Measurements from ENCODE around the gene TNFSF8. TPM values are rescaled to one million over a fixed set of nuclear protein-coding genes. Genes with fewer than 3 reads are reported as not detected.

TNFSF8 gene
- total RNA-seq, 1 donor from 2014 or later = not detected

DNA sequence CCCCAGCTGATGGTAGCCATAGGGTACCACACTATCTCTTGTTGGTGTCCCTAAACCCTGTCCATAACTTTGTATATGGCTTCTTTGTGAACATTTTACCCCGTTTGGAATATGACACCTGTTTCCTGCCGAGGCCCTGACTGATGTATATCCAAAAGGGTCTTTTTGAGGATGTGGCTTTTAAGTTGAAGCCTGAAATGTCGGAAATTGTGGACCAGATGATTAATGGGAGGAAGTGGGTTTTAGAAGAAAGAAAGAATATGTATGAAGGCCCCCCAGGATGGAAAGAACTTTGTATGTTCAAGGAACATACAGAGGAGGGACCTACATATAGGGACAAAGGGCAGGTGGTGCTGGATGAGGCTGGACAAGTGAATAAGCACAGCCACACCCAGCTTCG, 16.7 kb upstream of the TNFSF8 start:
- H3K27me3 Mint-ChIP-seq (ENCODE audit: low read depth) = peaks cover 37% of the 10 kb centered on the region
- H3K27ac Mint-ChIP-seq (ENCODE audit: unreplicated experiment) = no peak overlapping the region
- H3K9me3 Mint-ChIP-seq (ENCODE audit: low read depth) = no peaks in the 10 kb centered on the region
- TF ChIP-seq, protein P1, sequence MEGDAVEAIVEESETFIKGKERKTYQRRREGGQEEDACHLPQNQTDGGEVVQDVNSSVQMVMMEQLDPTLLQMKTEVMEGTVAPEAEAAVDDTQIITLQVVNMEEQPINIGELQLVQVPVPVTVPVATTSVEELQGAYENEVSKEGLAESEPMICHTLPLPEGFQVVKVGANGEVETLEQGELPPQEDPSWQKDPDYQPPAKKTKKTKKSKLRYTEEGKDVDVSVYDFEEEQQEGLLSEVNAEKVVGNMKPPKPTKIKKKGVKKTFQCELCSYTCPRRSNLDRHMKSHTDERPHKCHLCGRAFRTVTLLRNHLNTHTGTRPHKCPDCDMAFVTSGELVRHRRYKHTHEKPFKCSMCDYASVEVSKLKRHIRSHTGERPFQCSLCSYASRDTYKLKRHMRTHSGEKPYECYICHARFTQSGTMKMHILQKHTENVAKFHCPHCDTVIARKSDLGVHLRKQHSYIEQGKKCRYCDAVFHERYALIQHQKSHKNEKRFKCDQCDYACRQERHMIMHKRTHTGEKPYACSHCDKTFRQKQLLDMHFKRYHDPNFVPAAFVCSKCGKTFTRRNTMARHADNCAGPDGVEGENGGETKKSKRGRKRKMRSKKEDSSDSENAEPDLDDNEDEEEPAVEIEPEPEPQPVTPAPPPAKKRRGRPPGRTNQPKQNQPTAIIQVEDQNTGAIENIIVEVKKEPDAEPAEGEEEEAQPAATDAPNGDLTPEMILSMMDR (IDR thresholded peaks at IDR 0.05) = no peak
- no peak overlapping the region for H3K4me3 Mint-ChIP-seq (ENCODE audit: unreplicated experiment)
- no peaks in the 10 kb centered on the region for H3K36me3 Mint-ChIP-seq (ENCODE audit: low read depth)
- no peak for DNase-seq (ENCODE audit: low spot score)
- no peaks in the 10 kb centered on the region for H3K4me1 Mint-ChIP-seq (ENCODE audit: low read depth)

DNA sequence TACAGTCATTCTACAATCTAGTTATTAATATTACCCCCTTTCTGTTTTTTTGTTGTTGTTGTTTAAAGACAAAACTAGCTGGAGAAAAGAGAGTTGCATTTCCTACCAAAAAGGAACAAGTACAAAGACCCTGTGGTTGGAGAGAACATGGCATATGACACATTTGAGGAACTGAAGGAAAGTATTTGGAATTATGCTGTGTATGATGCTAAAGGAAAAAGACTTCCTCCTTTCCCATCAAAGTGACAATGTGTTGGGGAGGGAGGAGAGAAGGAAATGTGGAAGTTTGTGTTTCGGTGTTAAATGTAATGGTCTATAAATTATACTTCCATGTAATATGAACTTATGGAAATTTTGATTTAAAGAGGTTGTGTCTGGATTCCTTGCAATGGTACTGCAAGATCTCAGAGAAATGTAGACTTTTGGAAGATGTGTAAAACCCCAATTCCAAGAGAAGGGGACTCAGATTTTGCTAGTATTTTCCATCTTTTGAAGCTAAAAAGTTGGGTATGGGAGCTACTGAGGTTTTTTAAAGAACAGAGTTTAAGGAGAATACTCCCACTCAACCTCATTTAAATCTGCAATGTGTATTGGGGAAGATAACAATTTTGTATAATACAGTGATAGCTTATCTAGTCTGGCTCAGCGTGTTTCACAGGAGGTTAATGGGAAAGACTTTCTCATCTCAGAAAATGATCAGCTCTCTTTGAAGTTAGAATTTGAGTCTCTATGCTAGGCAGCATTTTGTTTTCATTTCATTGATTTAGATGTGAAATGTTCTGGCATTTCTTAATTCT, 15.4 kb upstream of the TNFSF8 start:
- H3K9me3 Mint-ChIP-seq (ENCODE audit: low read depth) = no peaks in the 10 kb centered on the region
- TF ChIP-seq, protein P1 (IDR thresholded peaks at IDR 0.05) = no peak
- no peak overlapping the region for H3K27ac Mint-ChIP-seq (ENCODE audit: unreplicated experiment)
- H3K4me1 Mint-ChIP-seq (ENCODE audit: low read depth) = peaks cover 4% of the 10 kb centered on the region
- no peak overlapping the region for H3K4me3 Mint-ChIP-seq (ENCODE audit: unreplicated experiment)
- peaks cover 25% of the 10 kb centered on the region for H3K27me3 Mint-ChIP-seq (ENCODE audit: low read depth)
- no peak for DNase-seq (ENCODE audit: low spot score)
- no peaks in the 10 kb centered on the region for H3K36me3 Mint-ChIP-seq (ENCODE audit: low read depth)

DNA sequence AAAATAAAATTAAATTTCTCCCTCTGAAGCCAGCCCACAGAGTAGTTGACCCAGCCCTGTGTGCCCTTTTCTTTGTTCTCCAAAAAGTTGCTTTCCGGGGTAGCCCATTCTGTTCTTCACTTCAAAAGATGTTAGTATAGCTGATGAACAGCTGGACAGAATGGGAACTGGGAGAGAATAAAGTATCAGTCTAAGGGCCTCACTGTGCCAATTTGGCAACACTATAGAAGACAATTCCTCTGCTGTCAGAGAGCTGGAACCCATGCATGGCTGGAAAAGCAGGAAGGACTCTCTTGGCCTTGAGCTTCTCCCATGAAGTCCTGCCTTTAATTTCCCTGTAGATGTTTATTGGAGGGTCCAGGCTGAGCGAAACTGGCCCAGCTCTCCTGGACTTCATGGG, 11.0 kb upstream of the TNFSF8 start:
- peaks cover 10% of the 10 kb centered on the region for H3K27me3 Mint-ChIP-seq (ENCODE audit: low read depth)
- TF ChIP-seq, protein P1 (IDR thresholded peaks at IDR 0.05) = no peak
- H3K36me3 Mint-ChIP-seq (ENCODE audit: low read depth) = peaks cover 2% of the 10 kb centered on the region
- no peak overlapping the region for H3K4me3 Mint-ChIP-seq (ENCODE audit: unreplicated experiment)
- no peak for DNase-seq (ENCODE audit: low spot score)
- H3K9me3 Mint-ChIP-seq (ENCODE audit: low read depth) = no peaks in the 10 kb centered on the region
- H3K27ac Mint-ChIP-seq (ENCODE audit: unreplicated experiment) = no peak overlapping the region
- peaks cover 15% of the 10 kb centered on the region for H3K4me1 Mint-ChIP-seq (ENCODE audit: low read depth)

DNA sequence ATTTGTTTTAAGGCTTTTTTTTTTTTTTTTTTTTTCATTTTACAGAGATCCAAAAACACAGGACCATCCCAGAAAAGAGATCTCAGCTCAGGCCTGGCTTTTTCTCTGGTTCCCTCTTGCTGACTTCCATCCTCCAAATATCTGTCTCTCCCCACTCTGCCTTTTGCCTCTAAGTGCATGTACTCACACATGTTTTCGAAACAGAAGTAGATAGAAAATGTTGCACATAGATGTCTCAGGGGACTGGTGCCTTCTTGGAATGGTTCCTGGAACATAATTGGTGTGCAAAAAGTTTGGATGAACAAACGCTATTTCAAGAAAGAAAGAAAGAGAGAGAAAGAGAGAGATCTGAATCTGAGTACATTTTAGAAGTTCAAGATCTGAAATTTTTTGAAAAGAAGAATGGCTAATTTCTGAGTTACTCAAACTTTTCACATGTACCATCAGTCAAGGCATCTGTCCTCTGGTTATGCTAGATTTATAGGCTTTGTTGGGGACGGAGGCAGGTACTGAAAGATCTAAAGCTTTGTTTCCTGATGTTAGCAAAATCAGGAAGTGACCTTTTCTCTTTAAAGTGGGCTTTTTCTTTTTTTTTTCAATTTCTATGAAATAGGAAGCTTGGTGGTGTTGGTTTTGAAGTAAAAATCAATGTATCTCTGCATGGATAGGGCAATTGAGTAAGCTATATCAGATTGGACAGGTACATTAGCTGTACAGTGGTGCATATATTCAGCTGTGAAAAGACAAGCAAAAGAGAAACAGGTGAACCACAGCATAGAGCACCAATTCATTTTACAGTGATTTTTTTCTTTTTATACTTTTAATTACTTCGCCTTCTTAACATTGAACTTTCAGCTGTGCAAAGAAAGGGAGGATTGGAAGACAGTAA, 8.5 kb upstream of the TNFSF8 start:
- Mint-ChIP-seq H3K9me3 (ENCODE audit: low read depth) (no peaks in the 10 kb centered on the region), H3K4me3 (ENCODE audit: unreplicated experiment) (no peak overlapping the region), H3K4me1 (ENCODE audit: low read depth) (peaks cover 15% of the 10 kb centered on the region), H3K36me3 (ENCODE audit: low read depth) (peaks cover 2% of the 10 kb centered on the region), H3K27me3 (ENCODE audit: low read depth) (peaks cover 14% of the 10 kb centered on the region), H3K27ac (ENCODE audit: unreplicated experiment) (no peak overlapping the region)
- DNase-seq (ENCODE audit: low spot score) = no peak
- TF ChIP-seq, protein P1 (IDR thresholded peaks at IDR 0.05) = no peak

DNA sequence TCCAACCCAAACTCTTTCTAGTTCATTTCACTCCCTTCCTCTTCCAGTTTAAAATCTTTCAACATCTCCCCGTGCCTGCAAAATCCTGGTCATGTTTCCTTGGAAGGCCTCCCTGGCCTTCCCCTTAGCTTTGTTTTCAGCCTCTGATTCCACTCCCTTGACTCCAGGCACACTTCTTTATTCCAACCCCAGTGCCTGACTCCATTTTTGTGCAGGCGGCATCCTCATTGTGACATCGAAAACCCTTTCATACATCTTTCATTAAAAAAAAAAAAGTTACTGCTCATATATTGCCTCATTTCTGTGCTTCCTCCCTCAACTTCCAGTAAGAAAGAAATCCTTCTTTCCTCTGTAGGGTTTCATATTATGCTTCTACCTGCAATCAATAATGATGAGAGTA, 7.1 kb upstream of the TNFSF8 start:
- Mint-ChIP-seq H3K9me3 (ENCODE audit: low read depth) (no peaks in the 10 kb centered on the region), H3K27me3 (ENCODE audit: low read depth) (peaks cover 24% of the 10 kb centered on the region)
- no peak for DNase-seq (ENCODE audit: low spot score)

More for the DNA sequence above, 7.1 kb upstream of the TNFSF8 start:
- Mint-ChIP-seq H3K4me3 (ENCODE audit: unreplicated experiment) (no peak overlapping the region), H3K36me3 (ENCODE audit: low read depth) (peaks cover 2% of the 10 kb centered on the region), H3K4me1 (ENCODE audit: low read depth) (peaks cover 15% of the 10 kb centered on the region), H3K27ac (ENCODE audit: unreplicated experiment) (no peak overlapping the region)
- TF ChIP-seq, protein P1 (IDR thresholded peaks at IDR 0.05) = no peak

Measured in chondrocyte (in vitro differentiated cells).